GM13977 (cell line): ENCODE data around the gene AIFM3.

Source experiments
- DNase-seq: peaks from one replicate; pipeline ENCODE4 v3.0.0; 2012; ENCODE audit warnings: low spot score
- CTCF ChIP-seq: IDR thresholded peaks from 2 replicates; pipeline ENCODE4 v1.5.1; 2012; ENCODE audit warnings: mild to moderate bottlenecking, control low read depth; ENCODE audit not compliant: insufficient read depth; ENCODE audit errors: extremely low read depth, missing control alignments
- in situ Hi-C: fragments of 300-500 bp; cut with MboI; formaldehyde crosslinking; loops from one replicate; pipeline ENCODE4 v1.12.0; 2022; ENCODE audit warnings: low sequenced_read_pairs, low pct_unique_long_range_greater_than_20kb, mixed read lengths, inconsistent platforms; ENCODE audit not compliant: unreplicated experiment

Gene AIFM3

GRCh38 chr22:20959578-20960461 is 7.2 kb upstream of the AIFM3 start:
- in situ Hi-C loops = no loop called here
- DNase-seq = no peak
- TF ChIP-seq CTCF = no peak

- in situ Hi-C loops = no loop called here
- TF ChIP-seq CTCF = no peak
- no peak for DNase-seq
Observed at GRCh38 chr22:20960609-20961008, 6.4 kb upstream of the AIFM3 start.

- in situ Hi-C loops = no loop called here
- TF ChIP-seq CTCF = no peak
Observed at GRCh38 chr22:20962491-20962945, 4.5 kb upstream of the AIFM3 start.

GRCh38 chr22:20963201-20964052 is 3.6 kb upstream of the AIFM3 start:
- DNase-seq = no peak
- in situ Hi-C loops = no loop called here
- no peak for TF ChIP-seq CTCF

More at GRCh38 chr22:20962491-20962945, 4.5 kb upstream of the AIFM3 start:
- no peak for DNase-seq

- TF ChIP-seq CTCF = no peak
- no peak for DNase-seq
- in situ Hi-C loops = no loop called here
Observed at GRCh38 chr22:20964090-20964798, 2.8 kb upstream of the AIFM3 start.

GRCh38 chr22:20964799-20965103 is 2.3 kb upstream of the AIFM3 start:
- no peak for TF ChIP-seq CTCF
- in situ Hi-C loops = no loop called here
- DNase-seq = no peak
